ENCODE results near the gene PPP2R2C. TPM values are rescaled to one million over a fixed set of nuclear protein-coding genes. Genes with fewer than 3 reads are reported as not detected.
A peak's percentile ranks its signal among the peaks of the same experiment; 100 is the strongest.

PPP2R2C gene
- total and polyA plus RNA-seq, 2 experiments from 2014 or later: 1.3 to 9.2 TPM

- H3K4me3 Mint-ChIP-seq: no peak overlapping the region
- Histone ChIP-seq H2AFZ (peak overlapping the region; percentile 28; the same call in 1 of the 2 replicates), H3K4me1 (ENCODE audit: insufficient read depth) (no peaks in the 10 kb centered on the region; the same call in 1 of the 2 replicates), H4K20me1 (replicated peaks; ENCODE audit: insufficient read depth) (no peaks in the 10 kb centered on the region), H3F3A (replicated peaks; ENCODE audit: low read depth) (no peaks in the 10 kb centered on the region), H3K4me3 (no peak overlapping the region), H3K79me2 (replicated peaks; ENCODE audit: insufficient read depth) (no peaks in the 10 kb centered on the region), H3K9me2 (ENCODE audit: insufficient read depth) (0 out of 2 replicates have a peak, but pooled peaks cover 9% of the 10 kb centered on the region), H3K27ac (ENCODE audit: low read depth) (no peak overlapping the region), H3K4me2 (peak overlapping the region; percentile 20; the same call in 1 of the 2 replicates), H3K36me3 (ENCODE audit: insufficient read depth) (no peaks in the 10 kb centered on the region), H3K27me3 (ENCODE audit: insufficient read depth) (no peaks in the 10 kb centered on the region)
- peaks cover 19% of the 10 kb centered on the region for H3K4me1 Mint-ChIP-seq
- no peaks in the 10 kb centered on the region for H3K36me3 Mint-ChIP-seq (ENCODE audit: low read depth)
- peaks cover 7% of the 10 kb centered on the region for H3K27me3 Mint-ChIP-seq (ENCODE audit: insufficient read depth, low read depth, poor library complexity)
- peak; percentile 61 for ATAC-seq
- H3K27ac Mint-ChIP-seq: no peak overlapping the region
- DNase-seq (ENCODE audit: low spot score): no peak
- no peak for TF ChIP-seq CTCF (conservative IDR thresholded peaks at IDR 0.05; ENCODE audit: low read depth in 2 of 2)
- no peak for TF ChIP-seq JUNB (IDR thresholded peaks at IDR 0.05; ENCODE audit: unreplicated experiment)
- TF ChIP-seq REST (IDR thresholded peaks at IDR 0.05; ENCODE audit: unreplicated experiment): no peak
- TF ChIP-seq EZH2phosphoT487 (IDR thresholded peaks at IDR 0.05; ENCODE audit: unreplicated experiment): no peak
- TF ChIP-seq ZNF114 (CRISPR knock-in tag; IDR thresholded peaks at IDR 0.05): no peak
- no peaks in the 10 kb centered on the region for H3K9me3 Mint-ChIP-seq
These were observed 55.7 kb downstream of the PPP2R2C start for GRCh38 chr4:6416518-6417286.

- H3K27ac Mint-ChIP-seq: no peak overlapping the region
- H3K4me3 Mint-ChIP-seq: no peak overlapping the region
- Histone ChIP-seq H3K36me3 (ENCODE audit: insufficient read depth) (no peaks in the 10 kb centered on the region), H3K27me3 (ENCODE audit: insufficient read depth) (no peaks in the 10 kb centered on the region), H3K9me2 (ENCODE audit: insufficient read depth) (no peaks in the 10 kb centered on the region), H3K4me3 (no peak overlapping the region), H3K4me2 (no peak overlapping the region), H2AFZ (no peak overlapping the region), H3K4me1 (ENCODE audit: insufficient read depth) (no peaks in the 10 kb centered on the region; the same call in 1 of the 2 replicates), H4K20me1 (replicated peaks; ENCODE audit: insufficient read depth) (no peaks in the 10 kb centered on the region), H3K79me2 (replicated peaks; ENCODE audit: insufficient read depth) (no peaks in the 10 kb centered on the region), H3F3A (replicated peaks; ENCODE audit: low read depth) (no peaks in the 10 kb centered on the region), H3K27ac (ENCODE audit: low read depth) (no peak overlapping the region)
- H3K9me3 Mint-ChIP-seq: no peaks in the 10 kb centered on the region
- H3K4me1 Mint-ChIP-seq: peaks cover 19% of the 10 kb centered on the region
- peaks cover 7% of the 10 kb centered on the region for H3K27me3 Mint-ChIP-seq (ENCODE audit: insufficient read depth, low read depth, poor library complexity)
- no peak; the same call in 2 of the 3 replicates for ATAC-seq
- no peak for DNase-seq (ENCODE audit: low spot score)
- no peaks in the 10 kb centered on the region for H3K36me3 Mint-ChIP-seq (ENCODE audit: low read depth)
- no peak for TF ChIP-seq CTCF (conservative IDR thresholded peaks at IDR 0.05; ENCODE audit: low read depth in 2 of 2)
- TF ChIP-seq JUNB (IDR thresholded peaks at IDR 0.05; ENCODE audit: unreplicated experiment): no peak
- TF ChIP-seq STAT1 (IDR thresholded peaks at IDR 0.05; ENCODE audit: unreplicated experiment): no peak
- no peak for TF ChIP-seq EZH2phosphoT487 (IDR thresholded peaks at IDR 0.05; ENCODE audit: unreplicated experiment)
- TF ChIP-seq REST (IDR thresholded peaks at IDR 0.05; ENCODE audit: unreplicated experiment): no peak
These were observed 57.2 kb downstream of the PPP2R2C start for GRCh38 chr4:6415031-6415705.

All from GM23338 (cell line).